Measurements from ENCODE around the gene SLC16A6.
"Not testable (repeated sequence)": the region's sequence is repeated elsewhere in the genome, so short reads cannot be mapped to it uniquely, and the experiment has no call there.

GRCh38 chr17:68232741-68233140 is 58.2 kb downstream of the SLC16A6 start:
- not testable (repeated sequence) for TF ChIP-seq POLR2A, CTCF (IDR thresholded peaks at IDR 0.05)

Measured in esophagus squamous epithelium (tissue), 4 donors.